ENCODE results near the gene KIAA1671. TPM values are rescaled to one million over a fixed set of nuclear protein-coding genes. Genes with fewer than 3 reads are reported as not detected.

KIAA1671 gene
- polyA plus RNA-seq, 1 of the 3 experiments (the other 2 are of a cell fraction), result 7.4 TPM

GRCh38 chr22:25035715-25036114 is 83.2 kb downstream of the KIAA1671 start:
- Histone ChIP-seq H3K4me3 (ENCODE audit: low read depth in 2 of 2, low read length in 1 of 2) (no peak overlapping the region), H3K9me3 (no peaks in the 10 kb centered on the region), H3K4me1 (ENCODE audit: control insufficient read depth in 1 of 2, insufficient read depth in 2 of 2, low read depth in 1 of 2, low read length in 1 of 2) (no peaks in the 10 kb centered on the region), H3K9me2 (no peaks in the 10 kb centered on the region), H3K79me2 (ENCODE audit: insufficient read depth) (no peaks in the 10 kb centered on the region), H3F3A (replicated peaks; ENCODE audit: insufficient read depth) (no peaks in the 10 kb centered on the region), H2AFZ (ENCODE audit: low read depth) (no peak overlapping the region), H3K27ac (ENCODE audit: low read depth in 2 of 2, low read length in 1 of 2) (no peak overlapping the region), H3K36me3 (replicated peaks in 1 of 2; ENCODE audit: control insufficient read depth in 1 of 2, insufficient read depth in 2 of 2, low read length in 1 of 2) (peaks cover 15 to 21% of the 10 kb centered on the region in 2 experiments), H3K27me3 (ENCODE audit: insufficient read depth) (no peaks in the 10 kb centered on the region), H3K4me2 (no peak overlapping the region), H4K20me1 (ENCODE audit: insufficient read depth) (no peaks in the 10 kb centered on the region), H3K9ac (no peak overlapping the region)
- DNase-seq, result no peak
- ChIA-PET CTCF (interaction anchor here (0.6 to 2.9 kb wide), 4 partner anchors 13 to 263 kb away, joined by 3 to 9 read pairs (median 4); partner anchors contain the start of gene KIAA1671), POLR2A (no interaction called here)
- no peak for TF ChIP-seq GATA2 (CRISPR knock-in tag; IDR thresholded peaks at IDR 0.05)
- TF ChIP-seq REST (IDR thresholded peaks at IDR 0.05; ENCODE audit: low read depth, low read length), result no peak
- TF ChIP-seq RFX5 (IDR thresholded peaks at IDR 0.05; ENCODE audit: low read length), result no peak
- TF ChIP-seq EP300 (IDR thresholded peaks at IDR 0.05; ENCODE audit: borderline replicate concordance in 1 of 2, low read depth in 1 of 2, low read length in 1 of 2), result no peak
- no peak for TF ChIP-seq TEAD4 (IDR thresholded peaks at IDR 0.05; ENCODE audit: borderline replicate concordance, insufficient read depth)
- no peak for TF ChIP-seq SMC3 (IDR thresholded peaks at IDR 0.05; ENCODE audit: low read depth, low read length)
- TF ChIP-seq TAF1 (IDR thresholded peaks at IDR 0.05; ENCODE audit: borderline replicate concordance, low read depth, low read length), result no peak
- 97% methylated on average over 2 of the region's 2 CpGs for WGBS (ENCODE audit: low lambda C conversion rate)

- H3K9me2 ChIP-seq, result no peaks in the 10 kb centered on the region
- POLR2A ChIA-PET, result no interaction called here
- H3K4me3 ChIP-seq (ENCODE audit: low read depth in 2 of 2, low read length in 1 of 2), result no peak overlapping the region
- DNase-seq, result no peak
- H3K9ac ChIP-seq, result no peak overlapping the region
- no peaks in the 10 kb centered on the region for H3K27me3 ChIP-seq (ENCODE audit: insufficient read depth)
- peaks cover 11 to 28% of the 10 kb centered on the region in 2 experiments for H3K36me3 ChIP-seq (replicated peaks in 1 of 2; ENCODE audit: control insufficient read depth in 1 of 2, insufficient read depth in 2 of 2, low read length in 1 of 2)
- H3K4me2 ChIP-seq, result no peak overlapping the region
- CTCF ChIA-PET, result interaction anchor here (1.0 to 1.9 kb wide), 3 partner anchors 10 to 87 kb away, joined by 3 to 6 read pairs (median 5); no protein-coding TSS in a partner anchor
- H3K4me1 ChIP-seq (ENCODE audit: control insufficient read depth in 1 of 2, insufficient read depth in 2 of 2, low read depth in 1 of 2, low read length in 1 of 2), result no peaks in the 10 kb centered on the region
- 90% methylated on average over 8 of the region's 8 CpGs for WGBS (ENCODE audit: low lambda C conversion rate)
- H3K9me3 ChIP-seq, result no peaks in the 10 kb centered on the region
- H2AFZ ChIP-seq (ENCODE audit: low read depth), result no peak overlapping the region
- no peak overlapping the region for H3K27ac ChIP-seq (ENCODE audit: low read depth in 2 of 2, low read length in 1 of 2)
- TF ChIP-seq FOSL2 (IDR thresholded peaks at IDR 0.05; ENCODE audit: borderline replicate concordance, low read depth), result no peak
- no peak for TF ChIP-seq JUND (IDR thresholded peaks at IDR 0.05)
- no peak for TF ChIP-seq USF1 (IDR thresholded peaks at IDR 0.05; ENCODE audit: borderline replicate concordance, low read depth)
- no peak for TF ChIP-seq TAF1 (IDR thresholded peaks at IDR 0.05; ENCODE audit: borderline replicate concordance, low read depth, low read length)
- no peak for TF ChIP-seq EZH2phosphoT487 (IDR thresholded peaks at IDR 0.05; ENCODE audit: borderline replicate concordance, low read depth)
- no peak for TF ChIP-seq ELF1 (IDR thresholded peaks at IDR 0.05)
- TF ChIP-seq ZBTB33 (IDR thresholded peaks at IDR 0.05; ENCODE audit: borderline replicate concordance, low read depth), result no peak
- no peaks in the 10 kb centered on the region for H4K20me1 ChIP-seq (ENCODE audit: insufficient read depth)
- no peaks in the 10 kb centered on the region for H3F3A ChIP-seq (replicated peaks; ENCODE audit: insufficient read depth)
- H3K79me2 ChIP-seq (ENCODE audit: insufficient read depth), result no peaks in the 10 kb centered on the region
Measured at GRCh38 chr22:25038239-25038638, 85.7 kb downstream of the KIAA1671 start.
